Panc1 (cell line): ENCODE results near the gene VPS16. TPM values are rescaled to one million over a fixed set of nuclear protein-coding genes. Genes with fewer than 3 reads are reported as not detected.

ENCODE experiments used
- ATAC-seq: fragments of 200-7000 bp; cut with Tn5 transposase; 2 replicates; pipeline ENCODE4 v1.9.1; 2020; ENCODE audit warnings: mild to moderate bottlenecking, moderate library complexity
- BruUV-seq: library from RNA; stranded (reverse); fragments of 400-500 nt; replicated peaks from 2 replicates; lab custom pipeline; 2021; lab: Mats Ljungman, UMichigan
- CTCF ChIA-PET: fragments of 300-600 bp; sonication (Branson Sonifier 250); formaldehyde crosslinking; loops from one replicate; lab custom pipeline; 2022; ENCODE audit warnings: antibody characterized with exemption; lab: Charles Lee
- POLR2A ChIA-PET: fragments of 300-600 bp; sonication (Branson Sonifier 250); formaldehyde crosslinking; loops from one replicate; lab custom pipeline; 2022; ENCODE audit warnings: antibody characterized with exemption; lab: Charles Lee
- DNase-seq: peaks from one replicate; pipeline ENCODE4 v3.0.0-alpha.2; 2010; ENCODE audit warnings: low read depth, low spot score
- H3K27ac ChIP-seq: 2 replicates; pipeline ENCODE4 v1.5.1; 2011; ENCODE audit warnings: mild to moderate bottlenecking, low read length, inconsistent platforms
- H3K27me3 ChIP-seq: fragments of 200-500 bp; sonication (Bioruptor generic); 2 replicates; pipeline ENCODE4 v1.6.0; 2014; ENCODE audit warnings: low read length, inconsistent platforms; ENCODE audit not compliant: control insufficient read depth, insufficient read depth
- H3K36me3 ChIP-seq: fragments of 200-500 bp; sonication (Bioruptor generic); 2 replicates; pipeline ENCODE4 v1.5.1; 2014; ENCODE audit warnings: inconsistent platforms, mild to moderate bottlenecking, low read length, moderate library complexity; ENCODE audit not compliant: control insufficient read depth, insufficient read depth
- H3K4me1 ChIP-seq: 2 replicates; pipeline ENCODE4 v1.5.1; 2011; ENCODE audit warnings: inconsistent platforms, mild to moderate bottlenecking, low read length, moderate library complexity; ENCODE audit not compliant: control insufficient read depth, insufficient read depth
- H3K4me3 ChIP-seq, 2 experiments: 2 replicates each; pipeline ENCODE4 v1.5.1; 2011 to 2012; ENCODE audit warnings: low read depth in 2 of 2, low read length in 2 of 2, mild to moderate bottlenecking in 2 of 2, inconsistent platforms in 1 of 2, moderate library complexity in 1 of 2
- H3K9me3 ChIP-seq: fragments of 200-500 bp; sonication (Bioruptor generic); 2 replicates; pipeline ENCODE4 v1.5.1; 2014; ENCODE audit warnings: low read depth, mild to moderate bottlenecking, inconsistent platforms, low read length, moderate library complexity; ENCODE audit not compliant: control insufficient read depth, insufficient read depth
- POLR2AphosphoS5 ChIP-seq: IDR thresholded peaks from 2 replicates; pipeline ENCODE4 v1.6.1; 2012; ENCODE audit warnings: mild to moderate bottlenecking, low read depth, low read length, moderate library complexity
- SIN3A ChIP-seq: IDR thresholded peaks from 2 replicates; pipeline ENCODE4 v1.6.1; 2012; ENCODE audit warnings: low read depth, mild to moderate bottlenecking, low read length, moderate library complexity, borderline replicate concordance; ENCODE audit not compliant: insufficient read depth
- TCF7L2 ChIP-seq: IDR thresholded peaks from 2 replicates; pipeline ENCODE4 v1.6.1; 2011; ENCODE audit warnings: mild to moderate bottlenecking, low read depth, low read length, inconsistent platforms
- in situ Hi-C: cut with HindIII; loops from 2 replicates; pipeline ENCODE4 v1.10.0; 2016; ENCODE audit warnings: low sequenced_read_pairs, low pct_unique_long_range_greater_than_20kb
- intact Hi-C: fragments of 100-400 bp; cut with micrococcal nuclease; formaldehyde crosslinking; loops from one replicate; pipeline ENCODE4 v1.10.0; 2022; ENCODE audit not compliant: unreplicated experiment
- total RNA-seq: library from RNA; stranded (reverse); gene quantifications from one replicate; pipeline ENCODE4 v1.2.1, GENCODE V29; 2021; ENCODE audit not compliant: unreplicated experiment
- TF ChIP-seq, protein P1 (sequence below): fragments of 450-650 bp; IDR thresholded peaks from 2 replicates; pipeline ENCODE4 v1.5.1; 2017; ENCODE audit warnings: mild to moderate bottlenecking
- TF ChIP-seq, protein P2 (sequence below), 2 experiments: IDR thresholded peaks; 2 replicates each; pipeline ENCODE4 v1.6.1; 2011 to 2012; ENCODE audit warnings: low read depth in 2 of 2, control low read depth in 1 of 2, low read length in 1 of 2, mild to moderate bottlenecking in 1 of 2, moderate library complexity in 1 of 2; ENCODE audit not compliant: insufficient read depth in 1 of 2

Gene VPS16
- total RNA-seq, 1 experiment from 2014 or later = 35.3 TPM

DNA sequence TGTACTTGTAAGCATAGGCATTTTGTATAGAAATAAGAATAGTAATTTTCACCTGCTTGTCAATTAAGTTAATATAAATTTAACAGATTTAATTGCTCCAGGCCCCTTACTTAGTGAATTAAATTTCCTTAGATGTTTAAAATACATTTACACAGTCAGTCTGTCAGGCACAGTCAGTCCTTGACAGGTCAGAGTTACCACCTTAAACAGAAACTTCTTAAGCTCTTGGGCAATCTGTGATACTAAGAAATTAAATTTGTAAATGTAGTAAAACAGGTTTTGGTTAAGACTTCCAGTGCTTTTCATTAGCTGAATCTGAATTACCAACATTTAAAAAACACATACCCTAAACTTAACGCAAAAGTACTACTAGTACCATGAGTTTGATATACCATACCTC, 48.7 kb downstream of the VPS16 start:
- ATAC-seq (no peak), DNase-seq (no peak)
- POLR2A ChIA-PET = no interaction called here
- Histone ChIP-seq H3K9me3 (peaks cover 2% of the 10 kb centered on the region; the same call in 1 of the 2 replicates), H3K4me1 (no peaks in the 10 kb centered on the region), H3K27me3 (no peaks in the 10 kb centered on the region), H3K36me3 (no peaks in the 10 kb centered on the region), H3K27ac (no peak overlapping the region), H3K4me3 (no peak overlapping the region)
- in situ Hi-C loops = no loop called here
- CTCF ChIA-PET = no interaction called here
- TF ChIP-seq, protein P1, sequence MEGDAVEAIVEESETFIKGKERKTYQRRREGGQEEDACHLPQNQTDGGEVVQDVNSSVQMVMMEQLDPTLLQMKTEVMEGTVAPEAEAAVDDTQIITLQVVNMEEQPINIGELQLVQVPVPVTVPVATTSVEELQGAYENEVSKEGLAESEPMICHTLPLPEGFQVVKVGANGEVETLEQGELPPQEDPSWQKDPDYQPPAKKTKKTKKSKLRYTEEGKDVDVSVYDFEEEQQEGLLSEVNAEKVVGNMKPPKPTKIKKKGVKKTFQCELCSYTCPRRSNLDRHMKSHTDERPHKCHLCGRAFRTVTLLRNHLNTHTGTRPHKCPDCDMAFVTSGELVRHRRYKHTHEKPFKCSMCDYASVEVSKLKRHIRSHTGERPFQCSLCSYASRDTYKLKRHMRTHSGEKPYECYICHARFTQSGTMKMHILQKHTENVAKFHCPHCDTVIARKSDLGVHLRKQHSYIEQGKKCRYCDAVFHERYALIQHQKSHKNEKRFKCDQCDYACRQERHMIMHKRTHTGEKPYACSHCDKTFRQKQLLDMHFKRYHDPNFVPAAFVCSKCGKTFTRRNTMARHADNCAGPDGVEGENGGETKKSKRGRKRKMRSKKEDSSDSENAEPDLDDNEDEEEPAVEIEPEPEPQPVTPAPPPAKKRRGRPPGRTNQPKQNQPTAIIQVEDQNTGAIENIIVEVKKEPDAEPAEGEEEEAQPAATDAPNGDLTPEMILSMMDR = no peak
- TF ChIP-seq SIN3A (no peak), TCF7L2 (no peak), POLR2AphosphoS5 (no peak)
- TF ChIP-seq, protein P2, sequence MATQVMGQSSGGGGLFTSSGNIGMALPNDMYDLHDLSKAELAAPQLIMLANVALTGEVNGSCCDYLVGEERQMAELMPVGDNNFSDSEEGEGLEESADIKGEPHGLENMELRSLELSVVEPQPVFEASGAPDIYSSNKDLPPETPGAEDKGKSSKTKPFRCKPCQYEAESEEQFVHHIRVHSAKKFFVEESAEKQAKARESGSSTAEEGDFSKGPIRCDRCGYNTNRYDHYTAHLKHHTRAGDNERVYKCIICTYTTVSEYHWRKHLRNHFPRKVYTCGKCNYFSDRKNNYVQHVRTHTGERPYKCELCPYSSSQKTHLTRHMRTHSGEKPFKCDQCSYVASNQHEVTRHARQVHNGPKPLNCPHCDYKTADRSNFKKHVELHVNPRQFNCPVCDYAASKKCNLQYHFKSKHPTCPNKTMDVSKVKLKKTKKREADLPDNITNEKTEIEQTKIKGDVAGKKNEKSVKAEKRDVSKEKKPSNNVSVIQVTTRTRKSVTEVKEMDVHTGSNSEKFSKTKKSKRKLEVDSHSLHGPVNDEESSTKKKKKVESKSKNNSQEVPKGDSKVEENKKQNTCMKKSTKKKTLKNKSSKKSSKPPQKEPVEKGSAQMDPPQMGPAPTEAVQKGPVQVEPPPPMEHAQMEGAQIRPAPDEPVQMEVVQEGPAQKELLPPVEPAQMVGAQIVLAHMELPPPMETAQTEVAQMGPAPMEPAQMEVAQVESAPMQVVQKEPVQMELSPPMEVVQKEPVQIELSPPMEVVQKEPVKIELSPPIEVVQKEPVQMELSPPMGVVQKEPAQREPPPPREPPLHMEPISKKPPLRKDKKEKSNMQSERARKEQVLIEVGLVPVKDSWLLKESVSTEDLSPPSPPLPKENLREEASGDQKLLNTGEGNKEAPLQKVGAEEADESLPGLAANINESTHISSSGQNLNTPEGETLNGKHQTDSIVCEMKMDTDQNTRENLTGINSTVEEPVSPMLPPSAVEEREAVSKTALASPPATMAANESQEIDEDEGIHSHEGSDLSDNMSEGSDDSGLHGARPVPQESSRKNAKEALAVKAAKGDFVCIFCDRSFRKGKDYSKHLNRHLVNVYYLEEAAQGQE (IDR thresholded peaks at IDR 0.05; ENCODE audit: insufficient read depth in 1 of 2, low read depth in 2 of 2, low read length in 1 of 2) = no peak
- BruUV-seq = no TSS peak
- intact Hi-C loops = no loop called here

DNA sequence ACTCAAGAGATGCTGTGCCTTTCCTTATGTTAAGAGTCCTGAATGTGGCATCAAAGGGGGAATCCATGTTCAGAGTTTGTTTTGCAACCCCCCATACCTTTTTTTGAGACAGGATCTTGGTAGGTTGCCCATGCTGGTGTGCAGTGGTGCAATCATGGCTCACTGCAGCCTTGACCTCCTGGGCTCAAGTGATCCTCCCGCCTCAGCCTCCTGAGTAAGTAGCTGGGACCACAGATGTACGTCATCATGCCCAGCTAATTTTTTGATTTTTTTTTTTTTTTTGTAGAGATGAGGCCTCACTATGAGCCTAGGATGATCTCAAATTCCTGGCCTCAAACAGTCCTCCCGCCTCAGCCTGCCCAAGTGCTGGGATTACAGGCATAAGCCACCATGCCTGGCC, 49.3 kb downstream of the VPS16 start:
- POLR2A ChIA-PET = no interaction called here
- Histone ChIP-seq H3K9me3 (peaks cover 3% of the 10 kb centered on the region; the same call in 1 of the 2 replicates), H3K27ac (no peak overlapping the region), H3K36me3 (no peaks in the 10 kb centered on the region), H3K27me3 (no peaks in the 10 kb centered on the region), H3K4me1 (no peaks in the 10 kb centered on the region), H3K4me3 (no peak overlapping the region)
- CTCF ChIA-PET = no interaction called here
- TF ChIP-seq TCF7L2 = no peak
- TF ChIP-seq, protein P1 = no peak
- TF ChIP-seq POLR2AphosphoS5 = no peak
- TF ChIP-seq, protein P2 (IDR thresholded peaks at IDR 0.05; ENCODE audit: insufficient read depth in 1 of 2, low read depth in 2 of 2, low read length in 1 of 2) = no peak
- no peak for TF ChIP-seq SIN3A
- no TSS peak for BruUV-seq
- intact Hi-C loops = no loop called here
- ATAC-seq = no peak
- in situ Hi-C loops = no loop called here
- no peak for DNase-seq
